ENCODE data around the gene TTYH1. TPM values are rescaled to one million over a fixed set of nuclear protein-coding genes. Genes with fewer than 3 reads are reported as not detected.

TTYH1 gene
- total and polyA plus RNA-seq, 9 of the 15 experiments (the other 6 are each of a cell fraction or from before 2014, with no cell fraction given): 0.08 TPM; not detected in 8

DNA sequence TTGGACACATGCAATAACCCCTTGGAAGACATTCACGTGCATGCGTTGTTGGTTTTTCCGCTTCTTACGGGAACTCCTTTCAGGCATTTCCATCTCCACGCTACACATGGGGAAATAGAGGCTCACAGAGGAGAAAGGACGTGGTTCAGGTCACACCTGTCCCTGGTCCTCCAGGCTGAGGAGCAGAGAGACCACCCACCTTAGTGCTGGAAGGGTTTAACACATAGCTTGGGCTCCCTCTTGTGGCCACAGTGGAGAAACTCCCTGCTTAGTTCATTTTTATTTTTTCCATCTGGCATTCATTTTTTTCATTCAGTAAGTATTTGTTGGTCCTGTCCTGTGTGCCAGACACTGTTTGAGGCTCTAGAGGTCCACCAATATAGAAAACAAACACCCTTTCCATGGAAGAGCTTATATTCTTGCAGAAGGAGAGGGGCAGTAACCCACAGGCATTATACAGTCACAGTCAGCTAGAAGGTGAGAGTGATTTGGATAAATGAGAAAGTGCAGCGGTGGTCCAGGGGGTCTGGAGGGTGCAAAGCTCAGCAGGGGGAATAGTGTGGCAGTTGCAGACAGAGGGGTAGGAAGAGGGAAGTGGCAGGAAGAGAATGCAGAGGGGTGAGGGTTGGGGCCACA is 24.2 kb upstream of the TTYH1 start (continued):
- TF ChIP-seq, protein P1, sequence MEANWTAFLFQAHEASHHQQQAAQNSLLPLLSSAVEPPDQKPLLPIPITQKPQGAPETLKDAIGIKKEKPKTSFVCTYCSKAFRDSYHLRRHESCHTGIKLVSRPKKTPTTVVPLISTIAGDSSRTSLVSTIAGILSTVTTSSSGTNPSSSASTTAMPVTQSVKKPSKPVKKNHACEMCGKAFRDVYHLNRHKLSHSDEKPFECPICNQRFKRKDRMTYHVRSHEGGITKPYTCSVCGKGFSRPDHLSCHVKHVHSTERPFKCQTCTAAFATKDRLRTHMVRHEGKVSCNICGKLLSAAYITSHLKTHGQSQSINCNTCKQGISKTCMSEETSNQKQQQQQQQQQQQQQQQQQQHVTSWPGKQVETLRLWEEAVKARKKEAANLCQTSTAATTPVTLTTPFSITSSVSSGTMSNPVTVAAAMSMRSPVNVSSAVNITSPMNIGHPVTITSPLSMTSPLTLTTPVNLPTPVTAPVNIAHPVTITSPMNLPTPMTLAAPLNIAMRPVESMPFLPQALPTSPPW (CRISPR knock-in tag; IDR thresholded peaks at IDR 0.05): no peak
- TF ChIP-seq, protein P2, sequence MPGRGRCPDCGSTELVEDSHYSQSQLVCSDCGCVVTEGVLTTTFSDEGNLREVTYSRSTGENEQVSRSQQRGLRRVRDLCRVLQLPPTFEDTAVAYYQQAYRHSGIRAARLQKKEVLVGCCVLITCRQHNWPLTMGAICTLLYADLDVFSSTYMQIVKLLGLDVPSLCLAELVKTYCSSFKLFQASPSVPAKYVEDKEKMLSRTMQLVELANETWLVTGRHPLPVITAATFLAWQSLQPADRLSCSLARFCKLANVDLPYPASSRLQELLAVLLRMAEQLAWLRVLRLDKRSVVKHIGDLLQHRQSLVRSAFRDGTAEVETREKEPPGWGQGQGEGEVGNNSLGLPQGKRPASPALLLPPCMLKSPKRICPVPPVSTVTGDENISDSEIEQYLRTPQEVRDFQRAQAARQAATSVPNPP (IDR thresholded peaks at IDR 0.05; ENCODE audit: borderline replicate concordance, insufficient read depth, insufficient read length): no peak
- no peak for TF ChIP-seq KDM4B (IDR thresholded peaks at IDR 0.05; ENCODE audit: borderline replicate concordance in 2 of 2, low read depth in 1 of 2)

- CTCF ChIA-PET (ENCODE audit: low intra/inter-chr PET ratio): interaction anchor here (1.3 kb wide), 1 partner anchor 67 kb away, joined by 7 read pairs; no protein-coding TSS in a partner anchor
- H3K4me3 ChIP-seq: no peak overlapping the region
- no peak overlapping the region for H3K27ac ChIP-seq (ENCODE audit: extremely low read depth, low read depth, low read length)
- H3K9me1 ChIP-seq (ENCODE audit: control insufficient read depth, insufficient read depth, low read length): no peaks in the 10 kb centered on the region
- no TSS peak for BruUV-seq (replicated peaks)
- intact Hi-C loops (cut with micrococcal nuclease) (loop anchor here (2.0 kb wide), 1 partner anchor 67 kb away; no protein-coding TSS in a partner anchor), in situ Hi-C loops (cut with MboI) (no loop called here)
- H3K27me3 ChIP-seq (ENCODE audit: control insufficient read depth in 2 of 2, insufficient read depth in 2 of 2, low read length in 2 of 2): peaks cover 24 to 31% of the 10 kb centered on the region in 2 experiments
- no peak overlapping the region for H3K9ac ChIP-seq (ENCODE audit: insufficient read depth in 1 of 2, low read depth in 2 of 2, low read length in 2 of 2)
- H3K79me2 ChIP-seq (ENCODE audit: control insufficient read depth, insufficient read depth, low read length): no peaks in the 10 kb centered on the region
- no peaks in the 10 kb centered on the region for H3K36me3 ChIP-seq (ENCODE audit: control insufficient read depth, insufficient read depth, low read length)
- no peak for FAIRE-seq
- POLR2A ChIA-PET: interaction anchor here (0.6 kb wide), 1 partner anchor 30 kb away, joined by 3 read pairs; no protein-coding TSS in a partner anchor
- H3K9me3 ChIP-seq (replicated peaks; ENCODE audit: control insufficient read depth, insufficient read depth, low read depth, low read length): no peaks in the 10 kb centered on the region; the same call in 1 of the 2 replicates
- WGBS (ENCODE audit: insufficient coverage, low coverage, missing lambda C conversion rate): 0% methylated on average over 4 of the region's 4 CpGs
- no peak for DNase-seq (ENCODE audit: extremely low read depth in 1 of 4, low spot score in 3 of 4)
- no peak overlapping the region for H3K4me2 ChIP-seq (ENCODE audit: insufficient read depth, low read length)
- H3K4me1 ChIP-seq (replicated peaks in 1 of 2; ENCODE audit: control insufficient read depth in 2 of 2, insufficient read depth in 2 of 2, low read length in 2 of 2): no peaks in the 10 kb centered on the region
- H4K20me1 ChIP-seq (replicated peaks; ENCODE audit: control insufficient read depth, insufficient read depth, low read length): no peaks in the 10 kb centered on the region
- H2AFZ ChIP-seq (ENCODE audit: low read depth, low read length): no peak overlapping the region
- no peak for ATAC-seq
- TF ChIP-seq ZNF282 (CRISPR knock-in tag; IDR thresholded peaks at IDR 0.05) (no peak), DPF2 (IDR thresholded peaks at IDR 0.05) (no peak), HDAC1 (IDR thresholded peaks at IDR 0.05) (no peak), FOXJ2 (tag; IDR thresholded peaks at IDR 0.05) (no peak), CLOCK (CRISPR knock-in tag; IDR thresholded peaks at IDR 0.05; ENCODE audit: borderline replicate concordance) (no peak), U2AF2 (optimal IDR thresholded peaks at IDR 0.05; ENCODE audit: low read depth, low read length) (no peak), GATAD2B (IDR thresholded peaks at IDR 0.05; ENCODE audit: borderline replicate concordance) (no peak), NR2C2 (CRISPR knock-in tag; IDR thresholded peaks at IDR 0.05) (no peak), NR2C2 (tag; IDR thresholded peaks at IDR 0.05) (no peak), MYC (IDR thresholded peaks at IDR 0.05; ENCODE audit: low read depth, low read length) (no peak), MYC (CRISPR knock-in tag; IDR thresholded peaks at IDR 0.05; ENCODE audit: borderline replicate concordance, low read depth) (no peak), XRCC5 (IDR thresholded peaks at IDR 0.05; ENCODE audit: low read depth, low read length) (no peak), MAFK (IDR thresholded peaks at IDR 0.05; ENCODE audit: low read length) (no peak)
These were observed 23.6 kb upstream of the TTYH1 start for GRCh38 chr19:54391589-54392061.

Measured in K562 (cell line).